Parathyroid adenoma (tissue), 2 donors: Measurements from ENCODE around the gene NREP.
A peak's percentile ranks its signal among the peaks of the same experiment; 100 is the strongest.

Experiments
- H2AFZ ChIP-seq: fragments of 300-600 bp; sonication (generic); one replicate; pipeline ENCODE4 v1.7.0; 2017; ENCODE audit warnings: antibody characterized with exemption, mild to moderate bottlenecking
- H3K27ac ChIP-seq: fragments of 300-600 bp; sonication (generic); one replicate; pipeline ENCODE4 v1.7.0; 2017
- H3K27me3 ChIP-seq: fragments of 300-600 bp; sonication (generic); one replicate; pipeline ENCODE4 v1.7.0; 2017; ENCODE audit warnings: low read length; ENCODE audit not compliant: control insufficient read depth, insufficient read depth
- H3K36me3 ChIP-seq: fragments of 300-600 bp; sonication (generic); one replicate; pipeline ENCODE4 v1.7.0; 2017; ENCODE audit warnings: low read length; ENCODE audit not compliant: control insufficient read depth, insufficient read depth
- H3K4me1 ChIP-seq: fragments of 300-600 bp; sonication (generic); one replicate; pipeline ENCODE4 v1.7.0; 2017; ENCODE audit warnings: control low read depth
- H3K4me2 ChIP-seq: fragments of 300-600 bp; sonication (generic); one replicate; pipeline ENCODE4 v1.7.0; 2017; ENCODE audit warnings: low read length
- H3K4me3 ChIP-seq: fragments of 300-600 bp; sonication (generic); one replicate; pipeline ENCODE4 v1.7.0; 2017; ENCODE audit warnings: low read depth, low read length
- H3K79me2 ChIP-seq: fragments of 300-600 bp; sonication (generic); one replicate; pipeline ENCODE4 v1.7.0; 2017; ENCODE audit warnings: control low read depth
- H3K9ac ChIP-seq: fragments of 300-600 bp; sonication (generic); one replicate; pipeline ENCODE4 v1.7.0; 2017; ENCODE audit warnings: mild to moderate bottlenecking
- H3K9me3 ChIP-seq: fragments of 300-600 bp; sonication (generic); one replicate; pipeline ENCODE4 v1.7.0; 2017; ENCODE audit warnings: low read length; ENCODE audit not compliant: control insufficient read depth
- TF ChIP-seq, protein P1 (sequence below): fragments of 300-600 bp; sonication (generic); IDR thresholded peaks from one replicate; pipeline ENCODE4 v1.7.0; 2017; ENCODE audit warnings: antibody characterized with exemption, mild to moderate bottlenecking
- donor health status: primary hyperparathyroidism.

Gene NREP

GRCh38 chr5:111735583-111736270, 21.3 kb downstream of the NREP start:
- TF ChIP-seq, protein P1, sequence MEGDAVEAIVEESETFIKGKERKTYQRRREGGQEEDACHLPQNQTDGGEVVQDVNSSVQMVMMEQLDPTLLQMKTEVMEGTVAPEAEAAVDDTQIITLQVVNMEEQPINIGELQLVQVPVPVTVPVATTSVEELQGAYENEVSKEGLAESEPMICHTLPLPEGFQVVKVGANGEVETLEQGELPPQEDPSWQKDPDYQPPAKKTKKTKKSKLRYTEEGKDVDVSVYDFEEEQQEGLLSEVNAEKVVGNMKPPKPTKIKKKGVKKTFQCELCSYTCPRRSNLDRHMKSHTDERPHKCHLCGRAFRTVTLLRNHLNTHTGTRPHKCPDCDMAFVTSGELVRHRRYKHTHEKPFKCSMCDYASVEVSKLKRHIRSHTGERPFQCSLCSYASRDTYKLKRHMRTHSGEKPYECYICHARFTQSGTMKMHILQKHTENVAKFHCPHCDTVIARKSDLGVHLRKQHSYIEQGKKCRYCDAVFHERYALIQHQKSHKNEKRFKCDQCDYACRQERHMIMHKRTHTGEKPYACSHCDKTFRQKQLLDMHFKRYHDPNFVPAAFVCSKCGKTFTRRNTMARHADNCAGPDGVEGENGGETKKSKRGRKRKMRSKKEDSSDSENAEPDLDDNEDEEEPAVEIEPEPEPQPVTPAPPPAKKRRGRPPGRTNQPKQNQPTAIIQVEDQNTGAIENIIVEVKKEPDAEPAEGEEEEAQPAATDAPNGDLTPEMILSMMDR: no peak
- no peaks in the 10 kb centered on the region for H3K79me2 ChIP-seq
- no peaks in the 10 kb centered on the region for H3K36me3 ChIP-seq
- H3K9me3 ChIP-seq: no peaks in the 10 kb centered on the region
- H2AFZ ChIP-seq: peak overlapping the region; percentile 38
- H3K9ac ChIP-seq: no peak overlapping the region
- H3K4me1 ChIP-seq: peaks cover 34% of the 10 kb centered on the region
- H3K27ac ChIP-seq: no peak overlapping the region
- no peak overlapping the region for H3K4me3 ChIP-seq
- no peaks in the 10 kb centered on the region for H3K27me3 ChIP-seq
- no peak overlapping the region for H3K4me2 ChIP-seq

GRCh38 chr5:111734597-111734996, 22.4 kb downstream of the NREP start:
- Histone ChIP-seq H3K27me3 (no peaks in the 10 kb centered on the region), H3K4me2 (peak overlapping the region; percentile 13), H3K9ac (no peak overlapping the region), H2AFZ (no peak overlapping the region), H3K9me3 (no peaks in the 10 kb centered on the region), H3K27ac (no peak overlapping the region), H3K4me3 (no peak overlapping the region), H3K4me1 (peaks cover 34% of the 10 kb centered on the region), H3K36me3 (no peaks in the 10 kb centered on the region), H3K79me2 (no peaks in the 10 kb centered on the region)
- TF ChIP-seq, protein P1: no peak

DNA sequence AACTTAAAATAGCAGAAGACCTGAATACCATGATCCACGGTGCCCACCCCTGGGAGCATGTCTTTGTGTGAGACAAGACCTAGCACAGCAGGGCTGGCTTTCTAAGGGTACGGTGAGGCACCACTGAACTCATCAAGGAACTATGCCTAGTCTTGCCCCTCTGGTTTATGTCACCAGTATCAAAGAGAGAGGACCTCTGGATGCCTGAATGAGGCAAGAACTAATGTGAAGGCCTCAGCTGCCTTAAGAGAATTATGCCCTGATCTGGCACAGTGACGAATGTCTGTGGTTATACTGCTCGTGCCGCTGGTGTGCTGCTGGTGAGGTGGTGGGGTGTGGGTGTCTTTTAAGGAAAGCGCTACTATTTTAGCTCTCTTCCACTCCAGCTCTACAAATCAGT, 23.0 kb downstream of the NREP start:
- H3K9me3 ChIP-seq: no peaks in the 10 kb centered on the region

DNA sequence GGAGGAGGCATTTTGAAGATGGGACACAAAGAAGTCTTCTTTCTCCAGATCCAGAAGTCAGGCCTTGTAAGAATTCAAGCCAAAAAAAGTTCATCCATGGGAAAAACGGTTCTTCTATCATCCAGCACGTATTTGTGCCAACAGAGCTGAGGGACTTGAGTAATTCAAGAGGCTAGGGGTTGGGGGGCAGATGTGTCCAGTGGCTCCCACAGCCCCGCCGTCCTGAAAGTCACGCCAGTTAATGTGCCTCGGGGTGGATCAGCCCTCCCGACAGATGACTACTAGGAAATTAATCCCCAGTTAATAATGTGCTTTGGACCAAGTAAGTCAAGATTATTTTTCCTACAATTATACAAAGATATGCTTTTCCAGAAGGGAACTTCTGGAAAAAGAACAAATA, 23.4 kb downstream of the NREP start:
- Histone ChIP-seq H3K9ac (no peak overlapping the region), H3K9me3 (no peaks in the 10 kb centered on the region), H3K4me2 (no peak overlapping the region), H3K4me3 (no peak overlapping the region), H3K4me1 (peaks cover 27% of the 10 kb centered on the region), H3K27ac (no peak overlapping the region), H3K79me2 (no peaks in the 10 kb centered on the region), H2AFZ (peak overlapping the region; percentile 47), H3K27me3 (no peaks in the 10 kb centered on the region), H3K36me3 (no peaks in the 10 kb centered on the region)
- TF ChIP-seq, protein P1: no peak

More for the DNA sequence above, 23.0 kb downstream of the NREP start:
- H3K4me1 ChIP-seq: peaks cover 31% of the 10 kb centered on the region
- no peaks in the 10 kb centered on the region for H3K36me3 ChIP-seq
- no peaks in the 10 kb centered on the region for H3K79me2 ChIP-seq
- TF ChIP-seq, protein P1: no peak
- H3K27me3 ChIP-seq: no peaks in the 10 kb centered on the region
- no peak overlapping the region for H3K4me3 ChIP-seq
- peak overlapping the region; percentile 47 for H2AFZ ChIP-seq
- H3K27ac ChIP-seq: no peak overlapping the region
- no peak overlapping the region for H3K4me2 ChIP-seq
- no peak overlapping the region for H3K9ac ChIP-seq

GRCh38 chr5:111731638-111732037, 25.4 kb downstream of the NREP start:
- Histone ChIP-seq H2AFZ (no peak overlapping the region), H3K36me3 (no peaks in the 10 kb centered on the region), H3K9me3 (no peaks in the 10 kb centered on the region), H3K4me1 (peaks cover 17% of the 10 kb centered on the region), H3K27ac (no peak overlapping the region), H3K27me3 (no peaks in the 10 kb centered on the region), H3K4me2 (no peak overlapping the region), H3K4me3 (no peak overlapping the region), H3K79me2 (no peaks in the 10 kb centered on the region), H3K9ac (no peak overlapping the region)
- TF ChIP-seq, protein P1: no peak
